ENCODE results near the gene DDB1.

GRCh38 chr11:61283613-61284012 is 49.3 kb downstream of the DDB1 start:
- TF ChIP-seq, protein P1, sequence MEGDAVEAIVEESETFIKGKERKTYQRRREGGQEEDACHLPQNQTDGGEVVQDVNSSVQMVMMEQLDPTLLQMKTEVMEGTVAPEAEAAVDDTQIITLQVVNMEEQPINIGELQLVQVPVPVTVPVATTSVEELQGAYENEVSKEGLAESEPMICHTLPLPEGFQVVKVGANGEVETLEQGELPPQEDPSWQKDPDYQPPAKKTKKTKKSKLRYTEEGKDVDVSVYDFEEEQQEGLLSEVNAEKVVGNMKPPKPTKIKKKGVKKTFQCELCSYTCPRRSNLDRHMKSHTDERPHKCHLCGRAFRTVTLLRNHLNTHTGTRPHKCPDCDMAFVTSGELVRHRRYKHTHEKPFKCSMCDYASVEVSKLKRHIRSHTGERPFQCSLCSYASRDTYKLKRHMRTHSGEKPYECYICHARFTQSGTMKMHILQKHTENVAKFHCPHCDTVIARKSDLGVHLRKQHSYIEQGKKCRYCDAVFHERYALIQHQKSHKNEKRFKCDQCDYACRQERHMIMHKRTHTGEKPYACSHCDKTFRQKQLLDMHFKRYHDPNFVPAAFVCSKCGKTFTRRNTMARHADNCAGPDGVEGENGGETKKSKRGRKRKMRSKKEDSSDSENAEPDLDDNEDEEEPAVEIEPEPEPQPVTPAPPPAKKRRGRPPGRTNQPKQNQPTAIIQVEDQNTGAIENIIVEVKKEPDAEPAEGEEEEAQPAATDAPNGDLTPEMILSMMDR (conservative IDR thresholded peaks at IDR 0.05) = no peak
- TF ChIP-seq ZFX (IDR thresholded peaks at IDR 0.05) = no peak
